Measurements from ENCODE around the gene CAMK2N2.

The CAMK2N2 gene

DNA sequence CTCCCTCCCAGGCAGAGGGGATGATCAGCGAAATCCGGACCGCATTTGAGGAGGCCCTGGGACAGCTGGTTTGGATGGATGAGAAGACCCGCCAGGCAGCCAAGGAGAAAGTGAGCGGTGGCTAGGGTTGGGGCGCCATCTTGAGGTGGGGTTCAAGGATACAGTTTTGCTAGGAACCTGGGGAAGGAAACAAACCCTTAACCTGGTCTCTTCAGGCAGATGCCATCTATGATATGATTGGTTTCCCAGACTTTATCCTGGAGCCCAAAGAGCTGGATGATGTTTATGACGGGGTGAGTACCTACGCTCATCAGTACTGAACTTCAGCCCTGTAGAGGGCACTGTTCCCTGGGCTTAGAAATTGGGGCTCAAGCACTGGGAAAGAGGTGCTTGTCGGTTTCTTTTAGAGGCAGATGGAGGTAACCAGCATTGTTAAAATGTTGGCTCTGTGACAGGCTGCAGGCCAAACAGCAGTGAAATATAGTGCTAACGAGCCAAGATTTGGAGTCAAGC lies 28.1 kb upstream of the CAMK2N2 start:
- TF ChIP-seq, protein P1, sequence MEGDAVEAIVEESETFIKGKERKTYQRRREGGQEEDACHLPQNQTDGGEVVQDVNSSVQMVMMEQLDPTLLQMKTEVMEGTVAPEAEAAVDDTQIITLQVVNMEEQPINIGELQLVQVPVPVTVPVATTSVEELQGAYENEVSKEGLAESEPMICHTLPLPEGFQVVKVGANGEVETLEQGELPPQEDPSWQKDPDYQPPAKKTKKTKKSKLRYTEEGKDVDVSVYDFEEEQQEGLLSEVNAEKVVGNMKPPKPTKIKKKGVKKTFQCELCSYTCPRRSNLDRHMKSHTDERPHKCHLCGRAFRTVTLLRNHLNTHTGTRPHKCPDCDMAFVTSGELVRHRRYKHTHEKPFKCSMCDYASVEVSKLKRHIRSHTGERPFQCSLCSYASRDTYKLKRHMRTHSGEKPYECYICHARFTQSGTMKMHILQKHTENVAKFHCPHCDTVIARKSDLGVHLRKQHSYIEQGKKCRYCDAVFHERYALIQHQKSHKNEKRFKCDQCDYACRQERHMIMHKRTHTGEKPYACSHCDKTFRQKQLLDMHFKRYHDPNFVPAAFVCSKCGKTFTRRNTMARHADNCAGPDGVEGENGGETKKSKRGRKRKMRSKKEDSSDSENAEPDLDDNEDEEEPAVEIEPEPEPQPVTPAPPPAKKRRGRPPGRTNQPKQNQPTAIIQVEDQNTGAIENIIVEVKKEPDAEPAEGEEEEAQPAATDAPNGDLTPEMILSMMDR (IDR thresholded peaks at IDR 0.05; ENCODE audit: low read depth, low read length): peak; percentile 65

DNA sequence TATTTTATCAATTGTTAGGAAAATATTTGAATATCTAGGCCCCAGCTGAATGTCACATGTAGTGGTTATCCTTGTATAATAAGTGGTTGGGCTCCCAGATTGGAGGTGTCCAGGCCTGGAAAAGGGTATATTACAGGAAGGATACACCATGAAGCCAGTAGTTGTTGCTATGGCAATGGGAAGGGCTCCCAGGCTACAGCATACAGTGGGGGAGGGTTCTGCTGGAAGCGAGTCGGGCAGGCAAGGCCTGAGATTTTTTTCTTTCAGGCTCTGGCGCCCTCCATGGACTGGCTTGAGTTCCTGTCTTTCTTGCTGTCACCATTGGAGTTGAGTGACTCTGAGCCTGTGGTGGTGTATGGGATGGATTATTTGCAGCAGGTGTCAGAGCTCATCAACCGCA lies 23.3 kb upstream of the CAMK2N2 start:
- DNase-seq (ENCODE audit: extremely low read depth, low read depth): no peak
- TF ChIP-seq, protein P1 (IDR thresholded peaks at IDR 0.05; ENCODE audit: low read depth, low read length): peak; percentile 41

More for the DNA sequence above, 28.1 kb upstream of the CAMK2N2 start:
- DNase-seq (ENCODE audit: extremely low read depth, low read depth): no peak

DNA sequence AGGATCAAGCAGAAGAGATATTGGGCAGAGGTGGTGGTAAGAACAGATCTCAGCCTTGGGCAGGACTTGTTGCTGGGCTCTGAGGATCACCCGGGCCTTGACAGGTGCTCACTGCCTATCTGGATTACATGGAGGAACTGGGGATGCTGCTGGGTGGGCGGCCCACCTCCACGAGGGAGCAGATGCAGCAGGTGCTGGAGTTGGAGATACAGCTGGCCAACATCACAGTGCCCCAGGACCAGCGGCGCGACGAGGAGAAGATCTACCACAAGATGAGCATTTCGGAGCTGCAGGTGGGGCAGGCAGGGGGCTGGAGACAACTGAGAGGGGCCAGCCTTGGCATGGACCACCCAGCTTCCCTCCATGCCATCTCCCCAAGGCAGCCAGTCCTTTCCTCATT lies 22.3 kb upstream of the CAMK2N2 start:
- DNase-seq (ENCODE audit: extremely low read depth, low read depth): no peak
- TF ChIP-seq, protein P1 (IDR thresholded peaks at IDR 0.05; ENCODE audit: low read depth, low read length): no peak

DNA sequence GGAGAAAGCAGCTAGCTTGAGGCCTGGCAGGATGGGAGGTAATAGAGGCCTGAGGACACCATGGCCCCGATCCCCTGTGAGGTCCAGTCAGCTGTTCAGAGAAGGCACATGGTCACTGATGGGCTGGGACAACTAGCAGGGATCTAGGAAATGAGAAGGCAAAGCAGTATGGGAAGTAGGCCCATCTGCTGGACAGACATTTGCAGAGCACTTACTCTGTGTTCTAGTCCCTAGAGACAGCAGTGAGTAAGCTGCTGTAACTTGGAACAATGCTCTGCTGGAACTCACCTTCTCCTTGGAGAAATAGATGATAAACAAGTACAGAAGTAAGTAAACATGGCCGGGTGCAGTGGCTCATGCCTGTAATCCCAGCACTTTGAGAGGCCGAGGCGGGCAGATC lies 21.6 kb upstream of the CAMK2N2 start:
- TF ChIP-seq, protein P1 (IDR thresholded peaks at IDR 0.05; ENCODE audit: low read depth, low read length): no peak
- no peak for DNase-seq (ENCODE audit: extremely low read depth, low read depth)

DNA sequence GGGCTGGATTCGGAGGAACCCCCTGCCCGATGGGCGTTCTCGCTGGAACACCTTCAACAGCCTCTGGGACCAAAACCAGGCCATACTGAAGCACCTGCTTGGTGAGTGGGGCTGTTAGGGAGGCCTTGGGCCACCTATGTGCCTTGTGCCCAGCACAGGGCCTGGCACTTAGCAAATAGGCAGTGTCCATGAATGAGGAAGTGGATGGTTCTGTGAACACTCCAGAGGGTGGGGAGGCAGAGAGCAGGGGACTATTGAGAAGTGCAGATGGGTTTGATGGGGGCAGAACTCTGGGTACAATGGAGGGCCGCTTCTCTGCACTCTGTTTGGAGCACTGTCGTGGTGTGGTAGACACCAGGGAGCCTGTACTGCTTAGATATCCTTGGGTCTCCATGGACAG lies 16.0 kb upstream of the CAMK2N2 start:
- TF ChIP-seq, protein P1 (IDR thresholded peaks at IDR 0.05; ENCODE audit: low read depth, low read length): no peak
- no peak for DNase-seq (ENCODE audit: extremely low read depth, low read depth)

DNA sequence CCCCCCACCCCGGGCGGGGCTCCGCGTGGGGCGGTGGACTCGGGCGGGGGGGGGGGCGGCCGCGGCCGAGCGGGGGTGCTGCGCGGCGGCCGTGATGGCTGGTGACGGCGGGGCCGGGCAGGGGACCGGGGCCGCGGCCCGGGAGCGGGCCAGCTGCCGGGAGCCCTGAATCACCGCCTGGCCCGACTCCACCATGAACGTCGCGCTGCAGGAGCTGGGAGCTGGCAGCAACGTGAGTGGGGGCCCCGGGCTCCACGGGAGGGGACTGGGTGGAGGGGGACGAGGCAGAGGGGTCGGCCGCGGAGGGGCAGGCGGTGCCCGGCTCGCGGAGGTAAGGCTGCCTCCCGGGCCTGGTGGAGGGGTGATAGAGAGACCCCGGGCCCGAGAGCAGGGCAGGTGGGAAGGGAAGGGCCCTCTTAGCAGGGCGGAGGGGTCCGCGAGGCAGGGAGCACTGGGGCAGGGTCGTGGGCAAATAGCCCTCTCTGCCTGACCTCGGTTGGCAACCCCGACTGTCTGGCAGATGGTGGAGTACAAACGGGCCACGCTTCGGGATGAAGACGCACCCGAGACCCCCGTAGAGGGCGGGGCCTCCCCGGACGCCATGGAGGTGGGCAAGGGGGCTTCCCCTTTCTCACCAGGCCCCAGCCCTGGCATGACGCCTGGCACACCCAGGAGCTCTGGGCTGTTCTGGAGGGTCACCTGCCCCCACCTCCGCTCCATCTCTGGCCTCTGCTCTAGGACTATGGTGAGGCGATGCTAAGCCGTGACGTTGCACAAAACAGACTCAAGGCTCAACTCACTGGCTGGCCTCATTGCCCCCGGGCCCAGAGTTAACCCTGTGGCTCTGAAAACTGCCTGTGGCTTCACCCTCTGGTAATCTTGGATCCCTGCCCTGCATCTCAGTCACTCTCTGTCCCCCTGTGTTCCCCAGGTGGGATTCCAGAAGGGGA lies 14.9 kb upstream of the CAMK2N2 start, which contains the start of gene ECE2:
Gene ECE2 (plus strand): TSS at position 62 of the 950 bp plus-strand sequence. CDS start 132 bp downstream, at position 194.
- TF ChIP-seq, protein P1 (IDR thresholded peaks at IDR 0.05; ENCODE audit: low read depth, low read length): no peak
- DNase-seq (ENCODE audit: extremely low read depth, low read depth): no peak

DNA sequence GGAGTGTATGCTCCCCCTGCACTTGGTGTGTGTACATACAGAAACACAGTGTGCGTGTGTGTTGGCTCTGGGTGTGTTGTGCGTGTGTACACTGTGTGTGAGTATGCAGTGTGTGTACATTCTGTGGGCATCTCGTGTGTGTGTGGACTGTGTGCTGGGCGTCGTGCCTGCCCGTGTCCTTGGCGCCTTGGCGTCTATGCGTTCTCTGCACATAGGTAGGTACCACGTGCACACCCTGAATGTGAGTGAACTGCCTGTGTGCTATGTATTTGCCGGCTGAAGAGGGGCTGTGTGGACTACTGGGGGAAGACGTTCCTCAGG lies 14.0 kb upstream of the CAMK2N2 start:
- TF ChIP-seq, protein P1 (IDR thresholded peaks at IDR 0.05; ENCODE audit: low read depth, low read length): no peak
- DNase-seq (ENCODE audit: extremely low read depth, low read depth): no peak
